Muscle layer of colon (tissue), 2 donors: ENCODE results near the gene CNOT6L.

Source experiments
- H3K27ac ChIP-seq: one replicate; pipeline ENCODE4 v1.7.0; 2013; ENCODE audit warnings: low read depth, mild to moderate bottlenecking, low read length, moderate library complexity
- H3K27me3 ChIP-seq, 2 donors: one replicate each; pipeline ENCODE4 v1.7.0; 2013; ENCODE audit warnings: low read length in 2 of 2, mild to moderate bottlenecking in 2 of 2; ENCODE audit not compliant: insufficient read depth in 2 of 2, control insufficient read depth in 1 of 2
- H3K36me3 ChIP-seq: one replicate; pipeline ENCODE4 v1.7.0; 2013; ENCODE audit warnings: mild to moderate bottlenecking, low read length; ENCODE audit not compliant: insufficient read depth
- H3K4me1 ChIP-seq: one replicate; pipeline ENCODE4 v1.7.0; 2013; ENCODE audit warnings: mild to moderate bottlenecking, low read length; ENCODE audit not compliant: insufficient read depth
- H3K4me3 ChIP-seq, 2 donors: one replicate each; pipeline ENCODE4 v1.7.0; 2013; ENCODE audit warnings: low read length in 2 of 2, low read depth in 1 of 2, mild to moderate bottlenecking in 1 of 2, moderate library complexity in 1 of 2
- H3K9ac ChIP-seq: one replicate; pipeline ENCODE4 v1.7.0; 2013; ENCODE audit warnings: low read length
- H3K9me3 ChIP-seq: one replicate; pipeline ENCODE4 v1.7.0; 2013; ENCODE audit warnings: mild to moderate bottlenecking, low read length
- donor health status: abdominal sarcoma.
- donor health status: Adenocarcinoma of cecum.

Gene CNOT6L

GRCh38 chr4:77848508-77848907, 29.3 kb upstream of the CNOT6L start:
- H3K27ac ChIP-seq, result no peak overlapping the region
- no peaks in the 10 kb centered on the region for H3K36me3 ChIP-seq
- H3K4me1 ChIP-seq, result no peaks in the 10 kb centered on the region
- H3K4me3 ChIP-seq, result no peak overlapping the region
- H3K9me3 ChIP-seq, result no peaks in the 10 kb centered on the region
- H3K27me3 ChIP-seq, result no peaks in the 10 kb centered on the region
- no peak overlapping the region for H3K9ac ChIP-seq

GRCh38 chr4:77845929-77846328, 26.8 kb upstream of the CNOT6L start:
- Histone ChIP-seq H3K36me3 (no peaks in the 10 kb centered on the region), H3K4me1 (no peaks in the 10 kb centered on the region)

DNA sequence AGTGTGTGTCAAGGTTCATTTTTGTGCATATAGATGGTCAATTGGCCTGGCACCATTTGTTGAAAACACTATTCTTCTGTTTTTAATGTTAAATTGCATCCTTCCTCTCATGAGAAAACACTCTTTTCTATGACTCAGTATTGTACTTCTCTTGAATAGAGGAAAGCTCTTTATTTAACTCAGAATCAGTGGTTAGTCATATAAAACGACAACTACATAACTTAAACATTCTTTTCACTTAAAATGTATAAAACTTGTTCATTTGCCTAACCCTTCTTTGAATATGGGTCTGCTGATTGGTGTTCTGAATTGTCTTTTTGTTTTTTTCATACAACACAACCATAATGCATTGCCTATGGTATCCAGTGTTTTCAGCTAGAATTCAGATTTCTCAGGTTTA, 26.2 kb upstream of the CNOT6L start:
- Histone ChIP-seq H3K4me1 (no peaks in the 10 kb centered on the region), H3K9ac (no peak overlapping the region), H3K27ac (no peak overlapping the region), H3K9me3 (no peaks in the 10 kb centered on the region), H3K4me3 (no peak overlapping the region), H3K36me3 (no peaks in the 10 kb centered on the region), H3K27me3 (no peaks in the 10 kb centered on the region)

More at GRCh38 chr4:77845929-77846328, 26.8 kb upstream of the CNOT6L start:
- no peak overlapping the region for H3K4me3 ChIP-seq
- no peaks in the 10 kb centered on the region for H3K27me3 ChIP-seq
- H3K27ac ChIP-seq, result no peak overlapping the region
- no peaks in the 10 kb centered on the region for H3K9me3 ChIP-seq
- H3K9ac ChIP-seq, result no peak overlapping the region

- H3K36me3 ChIP-seq, result no peaks in the 10 kb centered on the region
- no peak overlapping the region for H3K9ac ChIP-seq
- no peak overlapping the region for H3K4me3 ChIP-seq
- H3K27ac ChIP-seq, result no peak overlapping the region
- no peaks in the 10 kb centered on the region for H3K4me1 ChIP-seq
- H3K27me3 ChIP-seq, result no peaks in the 10 kb centered on the region
- H3K9me3 ChIP-seq, result no peaks in the 10 kb centered on the region
These were observed 25.2 kb upstream of the CNOT6L start for GRCh38 chr4:77844363-77844762.

- H3K27ac ChIP-seq, result no peak overlapping the region
- H3K36me3 ChIP-seq, result no peaks in the 10 kb centered on the region
- H3K4me3 ChIP-seq, result no peak overlapping the region
- no peaks in the 10 kb centered on the region for H3K4me1 ChIP-seq
- H3K9me3 ChIP-seq, result no peaks in the 10 kb centered on the region
- no peak overlapping the region for H3K9ac ChIP-seq
- H3K27me3 ChIP-seq, result no peaks in the 10 kb centered on the region
These were observed 24.5 kb upstream of the CNOT6L start for GRCh38 chr4:77843628-77844027.

GRCh38 chr4:77834403-77834802, 15.2 kb upstream of the CNOT6L start:
- H3K27me3 ChIP-seq, result no peaks in the 10 kb centered on the region
- H3K4me3 ChIP-seq, result no peak overlapping the region
- H3K9ac ChIP-seq, result no peak overlapping the region
- H3K4me1 ChIP-seq, result no peaks in the 10 kb centered on the region
- H3K9me3 ChIP-seq, result no peaks in the 10 kb centered on the region
- no peaks in the 10 kb centered on the region for H3K36me3 ChIP-seq
- no peak overlapping the region for H3K27ac ChIP-seq

DNA sequence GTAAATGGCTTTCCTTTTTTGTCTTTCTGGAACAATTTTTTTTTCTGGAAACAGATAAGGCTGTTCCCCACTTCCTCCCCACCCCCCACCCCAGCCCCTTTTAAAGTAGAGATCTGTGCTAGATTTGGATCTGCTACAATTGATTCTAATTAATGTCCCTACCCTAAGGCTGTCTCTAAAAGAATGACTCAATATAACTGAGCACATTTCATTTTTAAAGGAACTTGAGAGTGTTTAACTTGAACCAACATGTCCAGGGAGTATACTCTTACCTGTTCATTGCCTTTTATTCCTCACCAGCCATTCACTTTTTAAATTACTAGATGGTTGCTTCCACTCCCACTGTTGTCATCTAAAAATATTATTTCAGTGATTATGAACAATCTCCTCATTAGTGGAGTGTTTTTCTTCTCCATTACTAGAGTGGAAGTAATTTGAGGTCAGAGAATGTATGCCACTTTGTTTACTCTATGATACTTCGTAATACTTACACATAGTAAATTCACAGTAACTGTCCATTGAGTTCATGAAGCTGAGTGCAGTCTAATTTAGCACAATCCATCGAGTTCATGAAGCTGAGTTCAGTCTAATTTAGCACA, 14.1 kb upstream of the CNOT6L start:
- Histone ChIP-seq H3K9ac (no peak overlapping the region), H3K27ac (no peak overlapping the region), H3K9me3 (no peaks in the 10 kb centered on the region), H3K27me3 (no peaks in the 10 kb centered on the region), H3K4me3 (no peak overlapping the region), H3K4me1 (no peaks in the 10 kb centered on the region), H3K36me3 (no peaks in the 10 kb centered on the region)

- H3K9ac ChIP-seq, result no peak overlapping the region
- no peaks in the 10 kb centered on the region for H3K9me3 ChIP-seq
- H3K4me1 ChIP-seq, result no peaks in the 10 kb centered on the region
- no peak overlapping the region for H3K4me3 ChIP-seq
- H3K27me3 ChIP-seq, result no peaks in the 10 kb centered on the region
- H3K36me3 ChIP-seq, result no peaks in the 10 kb centered on the region
- no peak overlapping the region for H3K27ac ChIP-seq
These were observed 8.2 kb upstream of the CNOT6L start for GRCh38 chr4:77827343-77827742.

- no peaks in the 10 kb centered on the region for H3K36me3 ChIP-seq
- H3K9ac ChIP-seq, result no peak overlapping the region
- H3K27ac ChIP-seq, result no peak overlapping the region
- no peaks in the 10 kb centered on the region for H3K9me3 ChIP-seq
- no peak overlapping the region for H3K4me3 ChIP-seq
- H3K27me3 ChIP-seq, result no peaks in the 10 kb centered on the region
- peaks cover 8% of the 10 kb centered on the region for H3K4me1 ChIP-seq
These were observed 7.1 kb upstream of the CNOT6L start for GRCh38 chr4:77826275-77826674.

GRCh38 chr4:77821775-77822174, 2.6 kb upstream of the CNOT6L start:
- no peaks in the 10 kb centered on the region for H3K9me3 ChIP-seq
- H3K4me1 ChIP-seq, result peaks cover 20% of the 10 kb centered on the region
- H3K36me3 ChIP-seq, result no peaks in the 10 kb centered on the region
- H3K27ac ChIP-seq, result peak overlapping the region; percentile 100
- H3K9ac ChIP-seq, result no peak overlapping the region
- H3K4me3 ChIP-seq, result no peak overlapping the region
- H3K27me3 ChIP-seq, result no peaks in the 10 kb centered on the region

DNA sequence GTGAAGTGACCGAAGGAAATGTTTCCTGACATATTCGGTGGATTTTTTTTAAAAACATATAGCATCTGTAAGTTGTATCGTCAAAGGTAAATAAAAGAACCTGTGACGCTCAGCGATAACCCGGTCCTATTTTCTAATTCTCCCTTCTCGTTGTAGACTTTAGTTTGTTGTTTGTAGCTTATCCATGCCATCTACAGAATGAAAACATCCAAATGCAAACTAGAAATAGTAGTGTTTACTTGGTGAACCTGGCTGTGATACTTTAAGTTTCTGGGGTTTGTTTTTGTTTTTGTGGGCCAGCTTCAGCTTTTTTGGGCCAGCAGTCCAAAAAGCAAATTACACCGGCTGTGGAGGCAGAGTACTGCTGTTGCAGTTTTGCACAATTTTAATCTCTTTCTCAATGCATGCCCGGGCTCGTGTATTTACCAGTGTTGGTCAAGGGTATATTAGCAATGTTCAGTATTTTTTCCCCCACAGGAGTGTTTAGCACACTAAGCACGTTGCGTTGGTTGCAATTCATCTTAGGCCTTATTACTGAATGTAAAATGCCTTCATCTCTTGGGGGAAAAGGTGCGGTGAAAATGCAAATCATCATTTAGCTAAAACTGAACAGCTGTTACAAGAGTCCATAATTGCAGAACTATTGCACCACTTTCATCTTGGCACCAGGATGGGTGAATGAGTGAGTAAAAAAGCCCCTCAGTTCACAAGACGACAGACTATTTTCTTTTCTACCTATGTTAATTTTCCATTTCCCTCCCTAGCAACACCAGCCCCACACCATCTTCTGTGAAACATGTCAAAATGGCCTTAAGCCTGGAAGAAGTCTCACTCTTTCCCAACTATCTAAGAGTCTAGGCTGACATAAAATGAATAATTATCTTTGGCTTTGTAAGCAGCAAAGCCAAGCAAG, 1.7 kb upstream of the CNOT6L start:
- no peaks in the 10 kb centered on the region for H3K36me3 ChIP-seq
- no peaks in the 10 kb centered on the region for H3K9me3 ChIP-seq
- peaks cover 20% of the 10 kb centered on the region for H3K4me1 ChIP-seq
- peak overlapping the region; percentile 88 to 99 for H3K4me3 ChIP-seq
- peak overlapping the region; percentile 100 for H3K27ac ChIP-seq
- H3K9ac ChIP-seq, result peak overlapping the region; percentile 92
- no peaks in the 10 kb centered on the region for H3K27me3 ChIP-seq
